Dedifferentiated amniotic fluid mesenchymal stem cell (primary cell): ENCODE measurements around the gene ZNHIT3.
"Not testable (repeated sequence)": the region's sequence is repeated elsewhere in the genome, so short reads cannot be mapped to it uniquely, and the experiment has no call there.

Experiments used
- DNase-seq: peaks from one replicate; pipeline ENCODE4 v3.0.0-alpha.2; 2016; ENCODE audit errors: extremely low spot score

The ZNHIT3 gene

DNA sequence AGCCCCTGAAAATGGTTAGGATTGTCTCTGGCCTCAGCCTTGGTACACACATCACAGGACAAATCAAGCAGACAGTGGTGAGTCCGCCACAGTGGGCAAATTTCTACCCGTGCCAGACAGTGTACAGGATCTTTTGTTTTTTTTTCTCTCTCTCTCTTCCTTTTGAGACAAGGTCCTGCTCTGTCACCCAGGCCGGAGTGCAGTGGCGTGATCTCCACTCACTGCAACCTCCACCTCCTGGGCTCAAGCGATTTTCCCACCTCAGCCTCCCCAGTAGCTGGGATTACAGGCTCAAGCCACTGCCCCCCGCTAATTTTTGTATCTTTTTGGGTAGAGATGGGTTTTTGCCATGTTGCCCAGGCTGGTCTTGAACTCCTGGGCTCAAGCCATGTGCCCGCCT, 2.5 kb upstream of the ZNHIT3 start:
- DNase-seq, result not testable (repeated sequence)

DNA sequence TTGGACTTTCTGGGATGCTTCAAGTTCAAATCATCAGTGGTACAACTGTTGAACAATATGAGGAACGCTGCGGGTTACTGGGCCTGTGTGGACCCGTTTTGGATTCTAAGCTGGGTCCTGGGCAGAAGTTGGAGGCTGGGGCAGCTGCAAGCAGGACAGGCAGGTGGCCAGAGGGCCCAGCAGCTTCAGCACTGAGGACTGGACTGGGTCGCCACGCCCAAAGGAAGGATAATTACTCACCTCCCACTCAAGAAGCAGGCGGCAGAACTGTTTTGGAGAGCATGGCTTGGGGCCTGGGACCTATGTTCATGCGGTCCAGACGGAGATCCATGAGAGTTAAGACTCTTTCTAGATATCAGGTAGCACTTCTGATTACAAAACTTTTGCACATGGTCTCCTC, 1.5 kb upstream of the ZNHIT3 start:
- DNase-seq, result no peak

DNA sequence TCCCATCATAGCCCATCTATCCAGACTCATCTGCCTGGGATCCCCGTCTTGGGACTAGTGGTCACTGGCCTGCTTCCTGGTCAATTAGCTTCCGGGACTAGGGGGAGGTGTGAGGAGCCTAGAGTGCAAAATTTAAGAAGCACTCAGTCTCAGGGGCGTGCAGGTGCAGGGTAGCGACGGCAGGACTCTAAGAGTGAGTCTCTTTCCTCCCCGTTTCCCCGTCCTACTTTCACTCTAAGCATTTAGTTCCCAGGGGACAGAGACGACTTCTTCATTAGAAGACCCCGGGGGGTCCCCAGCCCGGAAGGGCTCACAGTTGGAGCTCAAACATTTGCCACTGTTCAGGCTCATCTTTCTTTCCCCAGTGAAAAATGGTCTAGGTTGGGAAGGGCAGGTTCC, 677 bp upstream of the ZNHIT3 start:
- DNase-seq, result no peak

DNA sequence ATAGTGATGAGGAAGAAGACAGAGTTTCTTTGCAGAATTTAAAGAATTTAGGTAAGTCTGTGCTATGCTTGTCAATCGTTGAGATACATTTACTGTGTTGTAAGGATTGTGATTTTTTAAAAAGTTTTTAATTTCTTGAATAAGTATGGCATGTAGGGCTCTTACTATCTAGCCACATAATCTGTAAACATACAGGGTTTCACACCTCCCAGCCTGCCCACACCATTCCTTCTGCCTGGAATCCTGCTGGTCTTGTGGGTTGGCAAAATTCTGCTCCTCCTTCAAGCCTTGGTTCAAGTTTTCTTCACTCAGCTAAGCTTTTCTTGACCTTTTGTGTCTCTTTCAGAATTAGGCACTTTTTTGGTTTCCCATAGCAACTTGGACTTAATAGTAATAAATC, 7.5 kb downstream of the ZNHIT3 start:
- no peak for DNase-seq

DNA sequence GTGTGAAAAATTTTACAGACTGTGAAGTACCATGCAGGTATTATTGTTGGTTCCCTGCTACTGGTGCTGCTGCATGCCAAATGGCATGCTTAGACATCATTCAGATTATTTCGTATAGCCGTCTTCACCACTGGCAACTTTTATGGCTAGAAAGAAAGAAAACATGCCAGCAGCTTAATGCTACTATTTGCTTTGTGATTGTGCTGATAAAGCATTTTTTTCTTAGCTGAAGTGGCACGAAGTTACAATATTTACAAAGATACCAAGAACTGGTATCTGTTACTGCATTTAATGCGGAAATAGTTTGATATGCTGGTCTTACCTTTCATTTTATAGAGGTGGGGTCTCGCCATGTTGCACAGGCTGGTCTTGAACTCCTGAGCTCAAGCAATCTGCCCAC, 8.2 kb downstream of the ZNHIT3 start:
- DNase-seq, result no peak

DNA sequence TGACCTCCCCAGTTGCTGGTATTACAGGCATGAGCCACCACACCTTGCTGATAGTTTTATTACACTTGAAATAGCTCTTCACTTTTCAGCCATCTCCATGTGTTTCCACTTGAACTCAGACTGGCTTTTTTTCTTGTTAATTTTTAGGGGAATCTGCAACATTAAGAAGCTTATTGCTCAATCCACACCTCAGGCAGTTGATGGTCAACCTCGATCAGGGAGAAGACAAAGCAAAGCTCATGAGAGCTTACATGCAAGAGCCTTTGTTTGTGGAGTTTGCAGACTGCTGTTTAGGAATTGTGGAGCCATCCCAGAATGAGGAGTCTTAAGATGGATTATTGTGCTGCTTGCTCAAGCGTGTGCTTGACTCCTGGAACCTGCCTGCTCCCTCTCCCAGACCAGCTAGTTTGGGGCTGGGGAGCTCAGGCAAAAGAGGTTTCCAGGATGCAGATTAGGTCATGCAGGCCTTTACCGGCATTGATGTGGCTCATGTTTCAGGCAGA, 8.6 kb downstream of the ZNHIT3 start:
- DNase-seq, result no peak

DNA sequence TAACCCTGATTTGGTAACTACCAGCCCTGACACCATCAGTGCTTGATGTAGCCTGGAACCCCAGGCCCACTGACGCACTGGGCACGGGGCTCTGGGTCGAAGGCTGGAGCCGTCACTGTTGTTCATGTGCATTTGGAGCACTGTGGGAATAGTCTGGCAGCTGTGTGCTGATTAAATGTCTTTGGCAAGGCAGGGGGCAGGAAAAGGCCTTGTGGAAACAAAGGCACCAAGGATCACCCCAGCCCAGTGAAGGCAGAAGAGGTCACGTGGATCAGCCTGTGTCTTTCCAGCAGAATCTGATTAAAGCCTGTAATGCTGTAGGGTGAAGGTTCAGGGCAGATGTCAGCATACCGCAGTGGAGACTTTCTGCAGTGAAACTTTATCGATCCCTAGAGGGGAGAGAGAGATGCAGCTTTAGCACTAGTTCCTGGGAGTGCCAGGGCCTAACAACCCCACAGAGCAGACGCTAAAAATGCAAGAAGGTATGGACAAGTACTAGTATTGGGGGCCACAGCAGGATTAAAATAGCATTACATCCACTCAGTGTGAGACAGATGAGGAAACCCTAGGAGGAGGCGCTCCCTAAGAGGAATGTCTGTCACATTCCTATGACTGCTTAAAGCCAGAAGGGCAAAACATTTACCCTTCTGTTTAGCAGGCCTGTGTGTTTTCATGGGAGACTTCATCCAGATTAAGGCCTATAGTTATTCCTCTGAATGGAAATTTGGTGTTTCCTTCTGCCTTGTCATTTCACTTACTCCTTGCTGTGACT, 9.7 kb downstream of the ZNHIT3 start:
- DNase-seq, result no peak

DNA sequence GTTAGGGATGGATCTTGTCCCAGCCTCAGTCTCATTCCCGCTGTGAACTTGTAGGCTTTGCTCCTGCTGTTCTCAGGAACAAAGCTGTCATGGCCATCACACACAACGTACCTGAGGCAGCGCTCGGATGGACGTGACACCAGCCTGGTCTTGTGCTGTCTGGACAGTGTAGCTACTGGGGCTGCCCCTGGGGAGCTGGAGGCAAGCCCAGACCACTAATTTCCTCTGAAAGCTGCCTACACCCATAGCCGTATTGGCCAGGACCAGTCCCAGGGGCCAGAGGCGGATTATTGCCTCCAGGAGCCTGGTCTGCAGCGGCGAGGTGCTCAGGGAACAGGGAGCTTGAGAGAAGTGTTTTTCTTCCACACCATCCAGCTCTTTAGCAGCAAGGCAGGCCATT, 11.7 kb downstream of the ZNHIT3 start:
- DNase-seq, result no peak

DNA sequence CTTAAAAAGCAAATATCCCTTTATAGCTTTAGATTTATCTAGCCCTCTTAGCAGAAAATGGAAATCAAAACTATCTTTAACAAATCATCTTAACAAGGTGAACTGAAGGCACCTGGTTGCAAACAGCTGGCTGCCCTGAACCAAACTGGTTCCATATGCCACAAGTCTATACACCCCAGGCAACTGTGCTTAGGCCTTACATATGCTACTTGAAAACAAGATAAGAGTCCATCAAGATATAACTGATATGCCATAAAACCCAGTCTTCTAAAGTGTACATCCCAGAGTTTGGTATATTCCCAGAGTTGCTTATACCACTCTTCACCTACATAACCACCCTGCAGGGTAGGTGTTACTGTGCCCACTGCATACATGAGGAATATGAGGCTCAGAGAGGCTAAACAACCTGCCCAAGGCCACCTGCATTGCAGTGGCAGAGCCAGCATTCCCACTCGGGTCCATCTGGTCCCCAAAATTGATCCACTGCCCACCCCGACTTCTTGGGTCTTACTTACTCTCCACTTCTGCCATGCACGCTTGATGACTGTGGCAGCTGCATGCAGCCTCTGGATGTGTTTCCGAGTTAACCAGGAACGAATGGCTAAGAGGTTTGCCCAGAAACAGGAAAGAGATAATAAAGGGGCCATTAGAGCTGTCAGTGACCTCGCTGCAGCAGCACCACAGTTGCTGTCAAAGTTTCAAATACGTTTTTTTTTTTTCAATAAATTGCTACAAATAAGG, 12.2 kb downstream of the ZNHIT3 start:
- no peak for DNase-seq

DNA sequence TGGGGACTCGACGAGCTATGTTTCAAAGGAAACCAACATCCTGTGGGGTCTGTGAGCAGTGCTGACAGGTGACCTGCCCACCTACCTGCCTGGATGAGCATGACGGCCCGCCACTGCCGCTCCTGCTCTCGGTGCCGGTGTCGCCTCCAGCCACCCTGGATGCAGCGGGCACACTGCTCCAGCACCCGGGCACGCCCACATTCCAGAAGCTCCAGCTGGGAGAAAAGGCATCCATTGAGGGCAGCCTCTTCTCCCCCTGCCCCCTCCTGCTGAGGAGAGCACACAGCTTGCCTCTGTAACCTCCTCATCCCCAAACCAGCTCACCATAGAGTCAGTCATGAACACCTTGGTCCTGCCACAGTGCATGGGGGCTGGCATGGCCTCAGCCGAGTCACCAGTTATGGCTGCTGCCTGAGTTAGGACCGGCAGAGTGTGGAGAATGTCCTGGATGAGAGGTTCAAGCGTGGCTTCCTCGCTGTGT, 14.3 kb downstream of the ZNHIT3 start:
- no peak for DNase-seq

DNA sequence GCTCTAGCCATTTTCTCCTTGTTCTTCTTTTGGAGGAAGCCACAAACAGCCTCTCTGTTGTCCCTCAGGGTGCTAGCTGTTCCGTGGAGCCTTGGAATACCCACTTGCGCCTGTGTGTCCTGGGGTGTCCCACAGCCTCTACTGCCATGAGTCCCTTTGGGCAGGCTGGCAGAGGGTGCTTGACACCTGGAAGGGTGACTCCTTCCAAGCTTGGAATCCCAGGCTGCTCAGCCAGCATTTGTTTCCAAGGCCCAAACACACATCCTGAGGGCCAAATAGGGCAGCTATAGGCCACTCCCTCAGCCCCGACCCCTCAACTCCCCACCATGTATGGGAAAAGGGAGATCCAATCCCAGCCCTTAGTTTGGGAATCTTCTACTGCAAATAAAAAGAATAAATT, 14.9 kb downstream of the ZNHIT3 start:
- no peak for DNase-seq

DNA sequence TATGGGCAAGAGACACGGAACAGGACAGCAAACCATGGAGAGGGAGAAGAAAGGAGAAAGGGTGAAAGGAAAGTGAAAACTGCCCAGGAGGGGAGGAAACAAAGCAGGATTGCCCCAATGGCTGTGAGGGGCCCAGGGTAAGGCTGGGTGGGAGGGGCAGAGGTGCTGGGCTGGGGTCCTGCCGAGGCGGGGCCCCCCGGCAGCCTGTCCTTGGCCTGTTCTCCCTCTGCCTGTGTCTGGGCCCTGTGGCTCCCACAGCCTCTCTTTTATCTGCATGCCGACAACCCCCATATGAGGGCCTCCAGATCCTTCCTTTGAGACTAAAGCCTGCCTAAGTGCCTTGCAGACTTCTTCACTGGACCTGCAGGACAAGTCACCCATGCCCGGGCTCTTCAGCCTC, 15.5 kb downstream of the ZNHIT3 start:
- DNase-seq, result no peak

DNA sequence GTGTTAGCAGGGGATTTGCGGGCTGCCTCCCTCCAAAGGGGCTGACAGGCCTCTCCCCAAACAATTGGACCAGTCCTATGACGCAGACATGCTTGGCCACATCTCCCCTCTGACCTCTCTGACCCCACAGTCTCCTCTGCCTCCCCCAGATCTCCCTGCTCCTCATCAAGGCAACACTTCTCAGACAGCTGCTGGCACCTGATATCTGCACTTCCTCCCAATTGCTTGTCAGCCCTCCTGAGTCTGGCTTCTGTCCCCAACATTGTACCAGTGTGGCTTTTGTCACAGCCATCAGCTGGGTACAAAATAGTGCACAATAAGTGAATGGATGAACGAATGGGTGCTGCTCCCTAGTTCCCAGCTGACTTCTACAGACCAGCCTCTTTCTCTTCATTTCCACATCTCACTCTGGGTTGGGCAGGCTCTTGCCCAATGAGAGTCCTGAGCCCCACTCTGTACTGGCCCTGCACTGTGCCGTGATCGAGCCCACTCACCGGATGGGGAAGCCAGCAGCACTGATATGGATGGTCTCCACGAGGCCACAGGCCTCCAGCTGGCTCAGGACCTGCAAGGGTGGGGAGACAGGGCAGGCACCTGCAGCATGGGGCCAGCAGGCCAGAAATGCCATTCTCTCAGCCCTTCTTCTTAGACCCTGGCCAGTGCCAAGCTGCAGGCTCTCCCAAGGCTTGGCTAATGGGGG, 17.1 kb downstream of the ZNHIT3 start:
- DNase-seq, result no peak

DNA sequence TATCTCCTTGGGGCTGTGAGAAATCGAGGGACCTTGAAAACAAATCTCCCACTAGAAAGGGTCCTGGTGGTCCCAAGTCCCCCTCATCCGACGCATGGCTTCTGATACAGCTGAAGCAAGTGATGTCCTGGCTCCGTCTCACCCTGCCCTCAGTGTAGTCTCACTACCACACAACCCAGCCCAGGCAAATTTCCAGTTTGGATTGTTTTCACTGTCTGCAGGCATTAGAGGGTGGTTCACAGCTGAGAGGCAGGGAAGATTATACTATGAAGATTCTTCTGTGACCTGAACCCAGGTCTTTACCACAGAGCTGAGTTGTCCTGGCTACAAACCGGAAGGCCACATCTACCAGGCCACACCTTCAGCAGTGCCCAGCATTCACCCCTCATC, 17.7 kb downstream of the ZNHIT3 start:
- DNase-seq, result no peak

DNA sequence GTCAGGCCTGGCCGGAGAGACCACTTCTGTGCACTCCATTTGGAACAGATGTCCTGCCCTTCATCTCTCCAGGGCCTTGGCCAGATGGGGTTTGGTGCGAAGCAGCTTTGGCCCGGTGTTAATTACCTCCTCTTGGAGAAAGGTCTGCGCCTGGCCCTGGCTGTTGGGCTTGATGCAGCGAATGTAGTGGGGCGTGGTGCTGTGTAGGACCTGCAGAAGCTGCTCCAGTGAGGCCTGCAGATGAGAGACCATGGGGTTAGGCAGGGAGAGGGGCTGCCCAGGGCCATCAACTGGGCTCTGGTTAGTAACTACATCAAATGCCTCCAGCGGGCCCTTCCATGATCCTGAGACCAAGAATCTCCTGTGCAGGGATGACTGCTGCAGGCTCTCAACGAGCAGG, 18.7 kb downstream of the ZNHIT3 start:
- DNase-seq, result no peak

DNA sequence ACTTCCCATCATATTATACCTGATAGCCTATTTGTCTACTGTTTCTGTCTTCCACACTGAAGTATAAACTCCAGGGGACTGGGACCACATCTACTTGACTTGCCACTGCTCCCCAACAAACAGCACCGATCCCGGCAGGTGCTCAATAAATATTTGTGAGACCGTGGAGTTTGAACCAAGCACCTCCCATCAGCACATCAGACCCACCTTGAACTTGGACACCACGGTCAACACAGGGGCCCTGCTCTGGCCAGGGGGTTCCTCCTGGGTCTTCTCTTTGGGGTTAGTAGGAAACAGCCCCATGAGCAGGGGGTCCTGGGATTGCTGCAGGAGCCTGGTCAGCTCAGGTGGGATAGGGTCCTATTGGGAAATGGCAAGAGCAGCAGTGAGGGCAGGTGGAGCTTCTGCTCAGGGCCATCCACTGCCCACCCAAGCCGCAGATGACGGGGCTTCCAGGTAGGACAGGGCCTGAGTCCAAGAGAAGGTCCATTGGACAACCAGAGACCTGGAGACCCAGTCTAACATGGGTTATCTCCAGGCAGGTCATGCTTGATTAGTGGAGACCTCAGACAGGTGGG, 19.9 kb downstream of the ZNHIT3 start:
- no peak for DNase-seq

DNA sequence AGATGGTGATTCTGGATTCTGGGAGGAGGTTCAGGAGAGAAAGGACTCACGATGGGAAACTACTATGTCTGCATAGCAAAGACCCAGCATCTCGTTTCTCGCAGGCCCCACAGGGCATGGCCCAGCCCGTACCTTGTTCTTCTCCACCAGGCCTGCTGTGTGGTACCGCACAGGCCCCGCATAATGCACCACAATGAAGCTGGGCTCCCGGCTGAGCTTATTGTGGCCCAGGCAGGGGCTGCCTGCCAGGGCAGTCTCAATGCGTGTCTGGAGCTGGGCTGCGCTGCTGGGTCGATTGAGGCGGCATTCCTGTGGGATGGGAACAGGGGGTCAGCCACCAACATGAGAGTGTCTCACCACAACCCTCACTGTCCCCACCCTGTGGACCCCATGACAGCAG, 20.4 kb downstream of the ZNHIT3 start:
- DNase-seq, result no peak

DNA sequence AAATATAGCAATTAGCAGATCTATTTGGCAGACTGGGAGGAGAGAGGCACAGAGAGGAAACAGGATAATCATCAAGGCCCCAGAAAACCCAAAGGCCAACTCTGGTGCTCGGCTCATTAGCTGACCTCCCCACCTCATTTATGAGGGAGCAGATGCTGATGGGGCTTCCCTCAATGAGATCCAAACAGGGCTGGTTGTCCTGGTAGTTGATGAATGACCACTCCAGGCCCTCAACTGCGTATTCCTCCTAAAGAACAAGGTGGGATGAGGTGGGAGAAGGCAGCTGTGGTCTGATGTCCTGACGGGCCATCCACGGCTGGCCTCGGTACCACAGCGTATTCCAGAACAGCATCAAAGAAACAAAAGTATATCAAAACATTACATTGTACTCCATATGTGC, 20.8 kb downstream of the ZNHIT3 start:
- no peak for DNase-seq

DNA sequence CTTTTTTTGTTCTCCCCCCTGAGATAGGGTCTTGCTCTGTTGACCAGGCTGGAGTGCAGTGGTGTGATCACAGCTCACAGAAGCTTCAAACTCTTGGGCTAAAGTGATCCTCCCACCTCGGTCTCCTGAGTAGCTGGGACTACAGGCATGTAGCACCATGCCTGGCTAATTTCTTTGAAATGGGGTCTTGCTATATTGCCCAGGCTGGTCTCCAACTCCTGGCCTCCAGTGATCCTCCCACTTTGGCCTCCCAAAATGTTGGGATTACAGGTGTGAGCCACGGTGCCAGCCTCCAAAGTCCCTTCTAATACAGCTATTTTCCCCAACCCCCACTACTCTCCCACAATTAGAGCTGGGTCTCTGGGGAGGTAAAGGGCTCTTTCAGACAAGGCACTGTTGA, 22.0 kb downstream of the ZNHIT3 start:
- not testable (repeated sequence) for DNase-seq

DNA sequence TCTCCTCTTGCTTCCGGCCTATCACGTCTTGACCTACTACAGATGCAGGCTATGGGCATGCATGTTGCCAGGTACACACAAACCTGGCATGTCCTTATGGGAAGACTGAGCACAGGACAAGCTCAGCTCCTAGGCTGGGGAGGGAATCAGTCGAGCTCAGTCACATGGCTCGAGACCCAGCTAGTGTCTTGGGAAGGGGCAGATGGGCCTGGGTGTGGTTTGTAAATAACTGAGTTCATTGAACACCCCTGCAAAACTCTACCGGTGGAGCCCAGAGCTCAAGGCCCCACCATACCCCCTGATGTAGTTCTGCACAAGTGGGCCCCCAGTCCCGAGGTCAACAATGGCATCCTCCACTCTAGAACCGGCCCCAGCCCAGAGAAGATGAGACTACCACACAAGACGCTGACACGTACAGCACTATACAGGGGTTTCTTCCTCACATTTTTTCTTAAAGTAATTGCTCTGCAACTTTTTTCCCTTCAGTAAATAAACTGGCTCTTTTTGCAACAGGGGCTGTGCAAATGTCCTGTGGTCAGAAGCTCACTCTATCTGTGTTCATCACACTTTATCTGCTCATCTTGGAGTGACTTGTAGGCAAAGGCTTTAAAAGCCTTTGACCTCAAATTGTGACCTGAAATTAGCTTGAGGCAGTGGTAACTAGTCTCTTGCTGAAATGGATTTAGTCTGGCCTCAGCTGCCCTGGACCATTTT, 22.9 kb downstream of the ZNHIT3 start:
- no peak for DNase-seq

DNA sequence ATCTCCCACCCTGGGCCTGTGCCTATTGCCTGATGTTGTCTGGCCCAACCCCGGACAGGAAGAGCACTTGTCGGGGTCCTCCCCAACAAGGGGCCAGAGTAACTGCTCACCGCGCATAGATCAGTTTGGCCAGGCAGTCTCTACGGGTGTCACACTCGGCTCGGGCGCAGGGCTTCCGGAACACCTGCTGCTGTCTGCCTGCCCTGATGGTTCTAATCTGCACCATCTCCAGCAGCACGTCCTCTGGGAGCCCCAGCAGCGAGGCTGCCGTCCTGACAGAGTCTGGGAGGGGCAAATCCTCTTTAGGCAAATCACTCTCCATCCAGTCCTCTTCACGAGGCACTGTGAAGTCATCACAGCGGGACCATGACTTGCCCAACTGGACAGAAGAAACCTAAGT, 24.2 kb downstream of the ZNHIT3 start:
- DNase-seq, result no peak

DNA sequence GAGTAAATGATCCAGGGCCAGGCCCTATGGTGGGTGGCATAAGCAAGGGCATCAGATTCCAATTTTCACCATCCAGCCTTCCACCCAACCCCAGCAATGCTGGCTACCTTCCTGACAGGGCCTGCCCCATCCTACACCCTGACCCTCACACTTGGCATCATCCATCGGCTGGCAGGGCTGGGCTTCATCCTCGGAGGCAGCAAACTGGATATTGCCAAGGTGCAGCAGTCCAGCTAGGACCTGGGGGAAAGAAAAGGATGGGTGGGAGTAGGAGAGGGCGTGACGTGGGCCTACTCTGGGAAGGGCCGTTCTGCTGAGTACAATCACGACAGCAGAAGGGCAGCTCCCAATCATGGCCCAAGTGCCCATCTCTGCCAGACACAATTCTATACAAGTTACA, 24.7 kb downstream of the ZNHIT3 start:
- no peak for DNase-seq
